Parathyroid adenoma (tissue), 2 donors: ENCODE measurements around the gene TMEM50B.

Experiments
- H2AFZ ChIP-seq: fragments of 300-600 bp; sonication (generic); one replicate; pipeline ENCODE4 v1.7.0; 2017; ENCODE audit warnings: antibody characterized with exemption, mild to moderate bottlenecking
- H3K27ac ChIP-seq: fragments of 300-600 bp; sonication (generic); one replicate; pipeline ENCODE4 v1.7.0; 2017
- H3K27me3 ChIP-seq: fragments of 300-600 bp; sonication (generic); one replicate; pipeline ENCODE4 v1.7.0; 2017; ENCODE audit warnings: low read length; ENCODE audit not compliant: control insufficient read depth, insufficient read depth
- H3K36me3 ChIP-seq: fragments of 300-600 bp; sonication (generic); one replicate; pipeline ENCODE4 v1.7.0; 2017; ENCODE audit warnings: low read length; ENCODE audit not compliant: control insufficient read depth, insufficient read depth
- H3K4me1 ChIP-seq: fragments of 300-600 bp; sonication (generic); one replicate; pipeline ENCODE4 v1.7.0; 2017; ENCODE audit warnings: control low read depth
- H3K4me2 ChIP-seq: fragments of 300-600 bp; sonication (generic); one replicate; pipeline ENCODE4 v1.7.0; 2017; ENCODE audit warnings: low read length
- H3K4me3 ChIP-seq: fragments of 300-600 bp; sonication (generic); one replicate; pipeline ENCODE4 v1.7.0; 2017; ENCODE audit warnings: low read depth, low read length
- H3K79me2 ChIP-seq: fragments of 300-600 bp; sonication (generic); one replicate; pipeline ENCODE4 v1.7.0; 2017; ENCODE audit warnings: control low read depth
- H3K9ac ChIP-seq: fragments of 300-600 bp; sonication (generic); one replicate; pipeline ENCODE4 v1.7.0; 2017; ENCODE audit warnings: mild to moderate bottlenecking
- H3K9me3 ChIP-seq: fragments of 300-600 bp; sonication (generic); one replicate; pipeline ENCODE4 v1.7.0; 2017; ENCODE audit warnings: low read length; ENCODE audit not compliant: control insufficient read depth
- TF ChIP-seq, protein P1 (sequence below): fragments of 300-600 bp; sonication (generic); IDR thresholded peaks from one replicate; pipeline ENCODE4 v1.7.0; 2017; ENCODE audit warnings: antibody characterized with exemption, mild to moderate bottlenecking
- donor health status: primary hyperparathyroidism.

Gene TMEM50B

DNA sequence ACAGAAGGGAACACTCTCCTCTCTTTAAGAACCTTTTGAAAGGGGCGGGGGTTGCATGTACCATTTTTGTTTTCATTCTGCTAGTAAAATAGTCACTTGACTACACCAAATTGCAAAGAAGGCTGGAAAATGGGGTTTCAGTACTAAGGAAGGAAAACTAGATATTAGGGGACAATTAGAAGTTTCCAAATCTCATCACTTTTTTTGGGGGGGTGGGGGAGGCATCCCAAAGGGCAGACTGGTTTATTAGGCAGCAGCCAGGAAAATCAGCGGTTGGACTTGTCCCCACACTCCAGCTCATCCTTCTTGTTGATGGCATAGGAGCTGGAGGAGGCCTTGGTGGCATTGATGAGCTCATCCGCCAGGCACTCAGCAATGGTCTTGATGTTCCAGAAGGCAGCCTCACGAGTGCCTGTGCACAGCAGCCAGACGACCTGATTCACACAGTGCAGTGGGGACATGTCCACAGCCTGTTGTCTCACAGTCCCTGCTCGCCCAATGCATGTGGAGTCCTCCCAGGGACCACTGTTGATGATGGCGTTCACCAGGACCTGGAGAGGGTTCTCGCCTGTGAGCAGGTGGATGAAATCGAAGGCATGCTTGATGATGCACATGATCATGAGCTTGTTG is 1.7 kb upstream of the TMEM50B start:
- TF ChIP-seq, protein P1, sequence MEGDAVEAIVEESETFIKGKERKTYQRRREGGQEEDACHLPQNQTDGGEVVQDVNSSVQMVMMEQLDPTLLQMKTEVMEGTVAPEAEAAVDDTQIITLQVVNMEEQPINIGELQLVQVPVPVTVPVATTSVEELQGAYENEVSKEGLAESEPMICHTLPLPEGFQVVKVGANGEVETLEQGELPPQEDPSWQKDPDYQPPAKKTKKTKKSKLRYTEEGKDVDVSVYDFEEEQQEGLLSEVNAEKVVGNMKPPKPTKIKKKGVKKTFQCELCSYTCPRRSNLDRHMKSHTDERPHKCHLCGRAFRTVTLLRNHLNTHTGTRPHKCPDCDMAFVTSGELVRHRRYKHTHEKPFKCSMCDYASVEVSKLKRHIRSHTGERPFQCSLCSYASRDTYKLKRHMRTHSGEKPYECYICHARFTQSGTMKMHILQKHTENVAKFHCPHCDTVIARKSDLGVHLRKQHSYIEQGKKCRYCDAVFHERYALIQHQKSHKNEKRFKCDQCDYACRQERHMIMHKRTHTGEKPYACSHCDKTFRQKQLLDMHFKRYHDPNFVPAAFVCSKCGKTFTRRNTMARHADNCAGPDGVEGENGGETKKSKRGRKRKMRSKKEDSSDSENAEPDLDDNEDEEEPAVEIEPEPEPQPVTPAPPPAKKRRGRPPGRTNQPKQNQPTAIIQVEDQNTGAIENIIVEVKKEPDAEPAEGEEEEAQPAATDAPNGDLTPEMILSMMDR = no peak
- Histone ChIP-seq H3K4me1 (no peaks in the 10 kb centered on the region), H3K9ac (no peak overlapping the region), H3K9me3 (no peaks in the 10 kb centered on the region), H3K36me3 (no peaks in the 10 kb centered on the region), H3K4me3 (no peak overlapping the region), H2AFZ (no peak overlapping the region), H3K79me2 (peaks cover 4% of the 10 kb centered on the region), H3K27ac (no peak overlapping the region), H3K27me3 (no peaks in the 10 kb centered on the region), H3K4me2 (no peak overlapping the region)

DNA sequence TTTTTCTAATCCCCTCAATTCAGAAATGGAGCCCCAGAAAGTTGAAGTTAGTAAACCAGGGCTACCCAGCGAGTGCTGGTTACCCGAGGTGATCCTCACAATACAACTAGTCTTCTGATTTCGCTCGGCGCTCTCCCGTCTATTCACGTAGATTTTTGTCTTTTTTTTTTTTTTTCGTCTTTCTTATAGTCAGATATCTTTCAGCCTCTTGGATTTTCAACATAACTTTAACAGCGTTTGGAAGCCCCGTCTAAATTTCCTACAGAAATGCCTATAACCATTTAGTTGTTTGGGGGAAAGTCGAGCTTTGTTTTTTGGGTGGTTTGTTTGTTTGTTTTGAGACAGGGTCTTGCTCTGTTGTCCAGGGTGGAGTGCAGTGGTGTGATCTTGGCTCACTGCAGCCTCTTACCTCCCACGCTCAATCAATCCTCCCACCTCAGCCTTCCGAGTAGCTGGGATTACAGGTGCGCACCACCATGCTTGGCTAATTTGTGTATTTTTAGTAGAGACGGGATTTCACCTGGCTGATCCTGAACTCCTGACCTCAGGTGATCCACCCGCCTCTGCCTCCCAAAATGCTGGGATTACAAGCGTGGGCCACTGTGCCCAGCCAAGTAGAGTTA is 818 bp upstream of the TMEM50B start:
- H3K4me1 ChIP-seq = no peaks in the 10 kb centered on the region
- H3K36me3 ChIP-seq = no peaks in the 10 kb centered on the region
- peaks cover 7% of the 10 kb centered on the region for H3K79me2 ChIP-seq
- TF ChIP-seq, protein P1 = no peak
- H3K27me3 ChIP-seq = no peaks in the 10 kb centered on the region
- H2AFZ ChIP-seq = peak overlapping the region; percentile 95
- no peaks in the 10 kb centered on the region for H3K9me3 ChIP-seq
- H3K4me3 ChIP-seq = peak overlapping the region; percentile 84
- no peak overlapping the region for H3K9ac ChIP-seq
- H3K27ac ChIP-seq = peak overlapping the region; percentile 81
- H3K4me2 ChIP-seq = peak overlapping the region; percentile 96

DNA sequence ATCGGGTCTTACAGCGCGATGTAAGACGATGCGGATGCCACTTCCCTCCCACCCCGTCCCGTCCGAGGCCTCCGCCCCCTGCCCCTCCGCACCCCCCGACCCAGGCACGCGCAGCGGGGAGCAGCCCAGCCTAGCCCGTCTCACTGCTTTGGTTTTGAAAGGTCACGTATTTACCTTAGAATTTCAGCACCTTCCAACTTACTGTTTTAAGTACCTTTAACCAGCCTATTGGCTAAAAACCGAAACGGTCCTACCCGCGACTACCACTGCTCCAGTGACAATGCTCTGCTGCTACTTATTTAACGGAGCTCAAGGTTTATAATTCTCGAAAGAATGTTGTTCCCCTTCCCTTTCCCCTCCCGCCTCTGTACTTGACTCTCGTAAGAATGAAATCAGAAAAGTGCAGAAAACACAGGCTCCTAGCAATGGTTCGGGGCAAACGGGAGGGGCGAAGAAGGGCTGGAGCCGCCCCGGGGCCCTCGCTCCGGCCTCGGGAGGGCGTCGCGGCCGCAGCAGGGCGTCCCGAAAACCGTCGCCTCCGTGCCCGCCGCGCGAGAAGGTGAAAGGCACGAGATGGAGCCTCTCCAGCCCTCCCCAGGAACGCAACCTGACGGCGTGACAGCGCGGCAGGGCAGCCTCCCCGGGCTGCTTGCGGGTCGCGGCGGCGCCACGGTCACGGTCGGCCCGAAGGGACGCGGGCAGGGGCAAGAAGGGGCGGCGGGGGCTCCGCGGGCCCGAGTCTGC is 667 bp downstream of the TMEM50B start:
- H3K4me3 ChIP-seq = peak overlapping the region; percentile 84
- H3K27me3 ChIP-seq = no peaks in the 10 kb centered on the region
- H3K79me2 ChIP-seq = peaks cover 17% of the 10 kb centered on the region
- peak overlapping the region; percentile 82 for H2AFZ ChIP-seq
- H3K4me2 ChIP-seq = peak overlapping the region; percentile 68
- TF ChIP-seq, protein P1 = no peak
- H3K27ac ChIP-seq = peak overlapping the region; percentile 83
- peak overlapping the region; percentile 37 for H3K9ac ChIP-seq
- no peaks in the 10 kb centered on the region for H3K9me3 ChIP-seq
- no peaks in the 10 kb centered on the region for H3K4me1 ChIP-seq
- H3K36me3 ChIP-seq = no peaks in the 10 kb centered on the region

DNA sequence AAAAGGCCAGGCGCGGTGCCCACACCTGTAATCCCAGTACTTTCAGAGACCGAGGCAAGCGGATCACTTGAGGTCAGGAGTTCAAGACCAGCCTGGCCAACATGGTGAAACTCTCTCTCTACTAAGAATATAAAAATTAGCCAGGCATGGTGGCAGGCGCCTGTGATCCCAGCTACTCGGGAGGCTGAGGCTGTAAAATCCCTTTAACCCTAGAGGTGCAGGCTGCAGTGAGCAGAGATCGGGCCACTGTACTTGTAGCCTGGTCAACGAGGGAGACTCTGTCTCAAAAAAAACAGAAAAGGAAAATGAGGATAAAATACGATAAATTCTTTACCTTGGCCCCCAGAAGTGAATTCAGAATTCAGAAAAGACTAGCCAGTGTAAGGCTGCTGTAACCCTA is 1.6 kb downstream of the TMEM50B start:
- Histone ChIP-seq H3K4me1 (no peaks in the 10 kb centered on the region), H3K4me3 (peak overlapping the region; percentile 84), H3K9me3 (no peaks in the 10 kb centered on the region), H2AFZ (no peak overlapping the region), H3K27ac (no peak overlapping the region), H3K79me2 (peaks cover 20% of the 10 kb centered on the region), H3K27me3 (no peaks in the 10 kb centered on the region), H3K9ac (no peak overlapping the region), H3K36me3 (no peaks in the 10 kb centered on the region), H3K4me2 (peak overlapping the region; percentile 68)
- TF ChIP-seq, protein P1 = no peak
